C4-2B (cell line): ENCODE measurements around the gene AKT1S1.

Experiments
- ZFX ChIP-seq: fragments of 450-650 bp; IDR thresholded peaks from 2 replicates; pipeline ENCODE4 v1.6.1; 2017
- TF ChIP-seq, protein P1 (sequence below): fragments of 450-650 bp; conservative IDR thresholded peaks from 2 replicates; pipeline ENCODE4 v1.5.1; 2017; ENCODE audit warnings: mild to moderate bottlenecking

DNA sequence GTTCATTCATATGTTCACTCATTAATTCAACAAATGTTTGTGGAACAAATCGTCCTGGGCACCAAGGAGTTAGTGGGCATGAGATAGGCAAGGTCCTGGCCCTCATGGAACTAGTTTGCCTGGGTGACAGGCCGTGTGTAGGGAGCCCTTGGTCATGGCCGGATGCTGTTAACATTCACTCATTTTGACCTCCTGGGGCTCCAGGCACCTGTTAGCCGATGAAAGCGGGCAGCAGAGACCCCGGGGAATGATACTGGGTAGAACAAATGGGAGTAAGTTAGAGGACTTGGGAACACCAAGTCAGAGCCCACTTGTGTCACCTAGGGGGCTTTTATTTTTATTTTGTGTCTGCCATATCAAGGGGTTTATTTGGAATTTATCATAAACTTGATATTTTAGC lies 52.5 kb downstream of the AKT1S1 start:
- TF ChIP-seq, protein P1, sequence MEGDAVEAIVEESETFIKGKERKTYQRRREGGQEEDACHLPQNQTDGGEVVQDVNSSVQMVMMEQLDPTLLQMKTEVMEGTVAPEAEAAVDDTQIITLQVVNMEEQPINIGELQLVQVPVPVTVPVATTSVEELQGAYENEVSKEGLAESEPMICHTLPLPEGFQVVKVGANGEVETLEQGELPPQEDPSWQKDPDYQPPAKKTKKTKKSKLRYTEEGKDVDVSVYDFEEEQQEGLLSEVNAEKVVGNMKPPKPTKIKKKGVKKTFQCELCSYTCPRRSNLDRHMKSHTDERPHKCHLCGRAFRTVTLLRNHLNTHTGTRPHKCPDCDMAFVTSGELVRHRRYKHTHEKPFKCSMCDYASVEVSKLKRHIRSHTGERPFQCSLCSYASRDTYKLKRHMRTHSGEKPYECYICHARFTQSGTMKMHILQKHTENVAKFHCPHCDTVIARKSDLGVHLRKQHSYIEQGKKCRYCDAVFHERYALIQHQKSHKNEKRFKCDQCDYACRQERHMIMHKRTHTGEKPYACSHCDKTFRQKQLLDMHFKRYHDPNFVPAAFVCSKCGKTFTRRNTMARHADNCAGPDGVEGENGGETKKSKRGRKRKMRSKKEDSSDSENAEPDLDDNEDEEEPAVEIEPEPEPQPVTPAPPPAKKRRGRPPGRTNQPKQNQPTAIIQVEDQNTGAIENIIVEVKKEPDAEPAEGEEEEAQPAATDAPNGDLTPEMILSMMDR = no peak
- no peak for TF ChIP-seq ZFX
